Upper lobe of left lung (tissue), 6 donors: ENCODE measurements around the gene RNU6-9. TPM values are rescaled to one million over a fixed set of nuclear protein-coding genes. Genes with fewer than 3 reads are reported as not detected.
A peak's percentile ranks its signal among the peaks of the same experiment; 100 is the strongest.

Experiments
- ATAC-seq, 2 donors: fragments of 200-7000 bp; cut with Tn5 transposase; one replicate each; pipeline ENCODE4 v1.9.1; 2022; ENCODE audit warnings: mild to moderate bottlenecking in 2 of 2, moderate library complexity in 2 of 2; ENCODE audit not compliant: low FRiP score in 2 of 2
- DNase-seq, 2 donors: peaks; one replicate each; pipeline ENCODE4 v3.0.0-alpha.2; 2019 to 2020
- H3K27ac ChIP-seq, 4 donors: fragments of 200-600 bp; sonication (generic); one replicate each; pipeline ENCODE4 v1.5.1; 2016 to 2019
- H3K27me3 ChIP-seq, 4 donors: fragments of 200-600 bp; sonication (generic); one replicate each; pipeline ENCODE4 v1.5.1; 2017 to 2019
- H3K36me3 ChIP-seq, 4 donors: fragments of 200-600 bp; sonication (generic); one replicate each; pipeline ENCODE4 v1.5.1; 2016 to 2019
- H3K4me1 ChIP-seq, 4 donors: fragments of 200-600 bp; sonication (generic); one replicate each; pipeline ENCODE4 v1.5.1; 2018 to 2019
- H3K4me3 ChIP-seq, 4 donors: fragments of 200-600 bp; sonication (generic); one replicate each; pipeline ENCODE4 v1.5.1; 2017 to 2019; ENCODE audit warnings: mild to moderate bottlenecking in 2 of 4, moderate library complexity in 1 of 4
- H3K9me3 ChIP-seq, 4 donors: fragments of 200-600 bp; sonication (generic); one replicate each; pipeline ENCODE4 v1.5.1; 2018 to 2019
- CTCF ChIP-seq, 6 experiments: fragments of 450-650 bp in 4 of 6; fragments of 200-600 bp in 2 of 6; sonication (generic) in 2 of 6; IDR thresholded peaks; one replicate each; pipeline ENCODE4 v1.5.1; 2016 to 2019; ENCODE audit warnings: antibody characterized with exemption in 6 of 6
- EP300 ChIP-seq, 4 donors: sonication (generic); formaldehyde crosslinking; IDR thresholded peaks; one replicate each; pipeline ENCODE4 v1.5.1; 2017; ENCODE audit warnings: antibody characterized with exemption in 4 of 4, control low read depth in 2 of 4
- POLR2A ChIP-seq, 4 donors: fragments of 450-650 bp; IDR thresholded peaks; one replicate each; pipeline ENCODE4 v1.5.1; 2016 to 2017; ENCODE audit warnings: antibody characterized with exemption in 4 of 4, mild to moderate bottlenecking in 2 of 4
- POLR2AphosphoS5 ChIP-seq, 2 donors: sonication (generic); formaldehyde crosslinking; IDR thresholded peaks; one replicate each; pipeline ENCODE4 v1.5.1; 2017; ENCODE audit warnings: antibody characterized with exemption in 2 of 2
- WGBS, 2 donors: methylation state at CpG; one replicate each; pipeline ENCODE4 v1.1.5; 2017 to 2018; 5-methylcytosine and 5-hydroxymethylcytosine counted together
- total RNA-seq, 6 donors: library from RNA; depleted of rRNA in 4 of 6; stranded (reverse); fragments of >200 nt in 4 of 6; gene quantifications; one replicate each; pipeline versions ENCODE4 v1.1.0 to v1.2.1, GENCODE V29; 2016 to 2021
- donor health status: DM: no; HTN: no; CAD: no; lungs with moderate emphysema.
- donor health status: DM: no; HTN: yes; CAD: no; lungs with severe emphysema.

The RNU6-9 gene
- total RNA-seq: not detected

- Histone ChIP-seq H3K27ac (peak within 1 kb of the TSS; percentile 89 to 95 (median 92)), H3K9me3 (no peaks in the 10 kb centered on the region), H3K4me1 (peaks cover 7 to 20% (median 18%) of the 10 kb centered on the region in 4 donors), H3K4me3 (peak within 1 kb of the TSS; percentile 68 to 95 (median 80)), H3K36me3 (peaks cover 0 to 37% (median 22%) of the 10 kb centered on the region in 4 donors), H3K27me3 (no peaks in the 10 kb centered on the region)
- 1 to 2% methylated on average over 16 to 37 of the region's 69 CpGs for WGBS, 2 donors
- TF ChIP-seq EP300 (IDR thresholded peaks at IDR 0.05): no peak
- peak in 1 of 6 experiments; percentile 18 for TF ChIP-seq CTCF (IDR thresholded peaks at IDR 0.05)
- peak in 1 of 4 donors; percentile 75 for TF ChIP-seq POLR2A (IDR thresholded peaks at IDR 0.05)
- peak; percentile 65 to 86 for TF ChIP-seq POLR2AphosphoS5 (IDR thresholded peaks at IDR 0.05)
- DNase-seq: peak; percentile 94 to 96
- ATAC-seq: peak; percentile 93 to 98
Measured at GRCh38 chr19:892894-893689, at the start of gene RNU6-9, which contains the start of gene MED16. Gene RNU6-9 (plus strand): TSS chr19:893484. Gene MED16 (minus strand): TSS chr19:893187. CDS start chr19:891131, 2,056 bp downstream.

GRCh38 chr19:843836-844545 is 49.3 kb upstream of the RNU6-9 start:
- Histone ChIP-seq H3K27me3 (peaks cover 0 to 24% (median 9%) of the 10 kb centered on the region in 4 donors), H3K4me1 (peaks cover 11 to 27% (median 20%) of the 10 kb centered on the region in 4 donors), H3K4me3 (peak overlapping the region in 3 of 4 donors; percentile 17 to 36 (median 34)), H3K9me3 (no peaks in the 10 kb centered on the region), H3K27ac (no peak overlapping the region), H3K36me3 (no peaks in the 10 kb centered on the region)
- WGBS, 2 donors: 36% methylated on average over 5 of the region's 70 CpGs; no CpG with 5 or more reads in 1 of the 2 donors
- TF ChIP-seq POLR2A (IDR thresholded peaks at IDR 0.05): no peak
- no peak for TF ChIP-seq POLR2AphosphoS5 (IDR thresholded peaks at IDR 0.05)
- no peak for TF ChIP-seq CTCF (IDR thresholded peaks at IDR 0.05)
- no peak for TF ChIP-seq EP300 (IDR thresholded peaks at IDR 0.05)
- ATAC-seq: no peak
- no peak for DNase-seq

- 15 to 49% methylated on average over 5 to 10 of the region's 11 CpGs for WGBS, 2 donors
- Histone ChIP-seq H3K4me3 (no peak overlapping the region), H3K27me3 (peaks cover 0 to 24% (median 9%) of the 10 kb centered on the region in 4 donors), H3K9me3 (no peaks in the 10 kb centered on the region), H3K36me3 (no peaks in the 10 kb centered on the region), H3K27ac (no peak overlapping the region), H3K4me1 (peaks cover 11 to 27% (median 16%) of the 10 kb centered on the region in 4 donors)
- ATAC-seq: no peak
- no peak for DNase-seq
- no peak for TF ChIP-seq CTCF (IDR thresholded peaks at IDR 0.05)
- no peak for TF ChIP-seq POLR2AphosphoS5 (IDR thresholded peaks at IDR 0.05)
- TF ChIP-seq POLR2A (IDR thresholded peaks at IDR 0.05): no peak
- TF ChIP-seq EP300 (IDR thresholded peaks at IDR 0.05): no peak
Measured at GRCh38 chr19:844546-844971, 48.7 kb upstream of the RNU6-9 start.

GRCh38 chr19:845707-846521 is 47.4 kb upstream of the RNU6-9 start:
- Histone ChIP-seq H3K27me3 (peaks cover 0 to 24% (median 9%) of the 10 kb centered on the region in 4 donors), H3K36me3 (no peaks in the 10 kb centered on the region), H3K4me3 (no peak overlapping the region), H3K27ac (no peak overlapping the region), H3K9me3 (no peaks in the 10 kb centered on the region), H3K4me1 (peaks cover 17 to 28% (median 22%) of the 10 kb centered on the region in 4 donors)
- TF ChIP-seq POLR2AphosphoS5 (IDR thresholded peaks at IDR 0.05) (no peak), CTCF (IDR thresholded peaks at IDR 0.05) (no peak), EP300 (IDR thresholded peaks at IDR 0.05) (no peak), POLR2A (IDR thresholded peaks at IDR 0.05) (no peak)
- WGBS, 2 donors: 63 to 73% methylated on average over 25 to 28 of the region's 37 CpGs
- DNase-seq: no peak
- ATAC-seq: no peak
